Transverse colon (tissue), 4 donors: ENCODE measurements around the gene ATP5F1D. TPM values are rescaled to one million over a fixed set of nuclear protein-coding genes. Genes with fewer than 3 reads are reported as not detected.

Experiments used
- DNase-seq: peaks from one replicate; pipeline ENCODE4 v3.0.0-alpha.2; 2019
- H3K27ac ChIP-seq, 4 donors: fragments of 200-600 bp; sonication (generic); 2 replicates each; pipeline ENCODE4 v1.5.1; 2016 to 2018; ENCODE audit warnings: inconsistent platforms in 4 of 4
- H3K27me3 ChIP-seq: fragments of 200-600 bp; sonication (generic); 2 replicates; pipeline ENCODE4 v1.5.1; 2017; ENCODE audit warnings: inconsistent platforms
- H3K36me3 ChIP-seq, 4 donors: fragments of 200-600 bp; sonication (generic); 2 replicates each; pipeline ENCODE4 v1.5.1; 2017 to 2019; ENCODE audit warnings: inconsistent platforms in 4 of 4
- H3K4me1 ChIP-seq, 4 donors: fragments of 200-600 bp; sonication (generic); 2 replicates each; pipeline ENCODE4 v1.5.1; 2017 to 2020; ENCODE audit warnings: inconsistent platforms in 4 of 4
- H3K4me3 ChIP-seq, 4 donors: fragments of 200-600 bp; sonication (generic); 1 replicate in 1 of 4; 2 replicates in 3 of 4; pipeline versions ENCODE4 v1.5.1 to v1.6.1; 2017 to 2019; ENCODE audit warnings: inconsistent platforms in 4 of 4
- H3K9me3 ChIP-seq, 2 donors: fragments of 200-600 bp; sonication (generic); 2 replicates each; pipeline ENCODE4 v1.5.1; 2017 to 2019; ENCODE audit warnings: inconsistent platforms in 2 of 2
- EP300 ChIP-seq: sonication (generic); formaldehyde crosslinking; IDR thresholded peaks from one replicate; pipeline ENCODE4 v1.6.1; 2017; ENCODE audit warnings: antibody characterized with exemption, low read depth
- POLR2A ChIP-seq: fragments of 450-650 bp; IDR thresholded peaks from one replicate; pipeline ENCODE4 v1.6.1; 2016; ENCODE audit warnings: antibody characterized with exemption, mild to moderate bottlenecking, moderate library complexity
- POLR2AphosphoS5 ChIP-seq, 3 donors: sonication (generic); formaldehyde crosslinking; IDR thresholded peaks; one replicate each; pipeline ENCODE4 v1.6.1; 2016; ENCODE audit warnings: antibody characterized with exemption in 3 of 3
- WGBS, 2 donors: methylation state at CpG; one replicate each; pipeline ENCODE4 v1.1.5; 2018; ENCODE audit warnings: low coverage in 1 of 2; 5-methylcytosine and 5-hydroxymethylcytosine counted together
- in situ Hi-C, 4 donors: fragments of 200-750 bp; cut with MboI; loops; one replicate each; pipeline versions ENCODE4 v1.15.0 to v1.15.1; 2017; ENCODE audit warnings: low sequenced_read_pairs in 3 of 4, low pct_ligation_motif_present in 1 of 4, low pct_unique_long_range_greater_than_20kb in 1 of 4
- intact Hi-C: fragments of 100-400 bp; cut with DNase I; formaldehyde crosslinking; loops from one replicate; pipeline ENCODE4 v1.15.1; 2023; ENCODE audit warnings: low total_unique reads
- total RNA-seq, 4 donors: library from RNA; depleted of rRNA; stranded (reverse); fragments of >200 nt; gene quantifications; one replicate each; pipeline ENCODE4 v1.1.0, GENCODE V29; 2016
- TF ChIP-seq, protein P1 (sequence below), 5 experiments: fragments of 200-600 bp in 3 of 5; fragments of 450-650 bp in 2 of 5; sonication (generic) in 3 of 5; IDR thresholded peaks; 1 replicate in 2 of 5; 2 replicates in 3 of 5; pipeline ENCODE4 v1.5.1; 2016 to 2017; ENCODE audit warnings: antibody characterized with exemption in 5 of 5, inconsistent platforms in 3 of 5, mild to moderate bottlenecking in 2 of 5, moderate library complexity in 1 of 5

Gene ATP5F1D
- total RNA-seq, 4 donors from 2014 or later: 157 to 650 (median 240) TPM

DNA sequence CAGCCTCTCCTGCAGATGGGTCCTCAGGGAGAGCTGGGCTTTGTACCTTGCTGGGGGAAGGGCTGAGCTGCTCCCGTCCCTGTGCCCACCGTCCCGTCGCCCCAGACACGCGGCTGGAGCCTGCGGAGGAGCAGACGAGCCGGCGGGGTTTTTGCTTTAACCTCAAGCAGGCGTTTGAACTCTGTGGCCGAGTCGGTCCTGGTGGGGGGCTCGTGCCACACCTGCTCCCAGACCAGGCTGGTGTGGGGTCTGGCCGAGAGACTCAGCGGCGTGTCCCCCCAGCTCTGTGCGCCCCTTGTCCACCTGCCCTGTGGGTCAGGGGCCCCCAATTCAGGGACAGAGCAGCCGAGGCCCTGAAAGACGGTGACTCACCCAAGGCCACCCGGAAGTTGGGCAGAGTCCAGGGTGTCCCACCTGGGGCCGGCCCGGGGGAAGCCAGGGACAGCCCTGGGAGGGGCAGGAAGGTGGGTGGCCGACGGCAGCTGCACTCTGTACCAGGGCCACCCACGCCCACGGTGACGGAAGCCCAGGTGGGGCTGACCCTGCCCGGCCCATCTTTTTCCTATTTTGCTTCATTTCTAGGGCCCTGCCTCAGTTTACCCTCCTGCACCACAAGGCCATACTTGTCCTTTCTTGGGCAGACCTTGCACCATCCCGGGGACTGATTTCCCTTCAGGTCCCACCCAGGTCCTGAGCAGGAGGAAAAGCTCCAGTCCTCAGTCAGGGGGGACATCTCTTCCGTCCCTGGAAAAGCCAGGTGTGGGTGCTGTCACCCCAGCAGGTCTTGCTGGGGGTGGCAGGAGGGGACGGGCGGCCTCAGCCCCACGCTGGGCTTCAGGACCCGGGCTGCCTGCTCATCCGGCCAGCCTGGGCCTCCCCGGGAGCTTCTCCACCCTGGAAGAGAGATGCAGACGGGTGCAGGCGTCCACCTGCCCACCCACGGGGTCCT is 49.4 kb downstream of the ATP5F1D start:
- 56 to 64% methylated on average over 3 to 36 of the region's 40 CpGs for WGBS, 2 donors
- H3K4me3 ChIP-seq: peak overlapping the region in 2 of 4 donors; percentile 3 to 15
- DNase-seq: peak; percentile 84
- H3K4me1 ChIP-seq: peaks cover 15 to 47% (median 42%) of the 10 kb centered on the region in 4 donors
- peak overlapping the region; percentile 30 to 82 (median 56) for H3K27ac ChIP-seq
- H3K27me3 ChIP-seq: peaks cover 74% of the 10 kb centered on the region
- no peaks in the 10 kb centered on the region for H3K36me3 ChIP-seq
- H3K9me3 ChIP-seq: no peaks in the 10 kb centered on the region
- TF ChIP-seq POLR2A: no peak
- TF ChIP-seq, protein P1, sequence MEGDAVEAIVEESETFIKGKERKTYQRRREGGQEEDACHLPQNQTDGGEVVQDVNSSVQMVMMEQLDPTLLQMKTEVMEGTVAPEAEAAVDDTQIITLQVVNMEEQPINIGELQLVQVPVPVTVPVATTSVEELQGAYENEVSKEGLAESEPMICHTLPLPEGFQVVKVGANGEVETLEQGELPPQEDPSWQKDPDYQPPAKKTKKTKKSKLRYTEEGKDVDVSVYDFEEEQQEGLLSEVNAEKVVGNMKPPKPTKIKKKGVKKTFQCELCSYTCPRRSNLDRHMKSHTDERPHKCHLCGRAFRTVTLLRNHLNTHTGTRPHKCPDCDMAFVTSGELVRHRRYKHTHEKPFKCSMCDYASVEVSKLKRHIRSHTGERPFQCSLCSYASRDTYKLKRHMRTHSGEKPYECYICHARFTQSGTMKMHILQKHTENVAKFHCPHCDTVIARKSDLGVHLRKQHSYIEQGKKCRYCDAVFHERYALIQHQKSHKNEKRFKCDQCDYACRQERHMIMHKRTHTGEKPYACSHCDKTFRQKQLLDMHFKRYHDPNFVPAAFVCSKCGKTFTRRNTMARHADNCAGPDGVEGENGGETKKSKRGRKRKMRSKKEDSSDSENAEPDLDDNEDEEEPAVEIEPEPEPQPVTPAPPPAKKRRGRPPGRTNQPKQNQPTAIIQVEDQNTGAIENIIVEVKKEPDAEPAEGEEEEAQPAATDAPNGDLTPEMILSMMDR (IDR thresholded peaks at IDR 0.05): no peak
- TF ChIP-seq POLR2AphosphoS5 (IDR thresholded peaks at IDR 0.05): peak in 2 of 3 donors; percentile 32 to 59
- peak; percentile 28 for TF ChIP-seq EP300
- intact Hi-C loops: loop anchor here (10.0 kb wide), 1 partner anchor 154 kb away; no protein-coding TSS in a partner anchor
- in situ Hi-C loops: loop anchor here in 2 of 4 donors (25.0 kb wide), 1 partner anchor 96 kb away; the partner anchor contains the start of gene NDUFS7 (in 2 of the 2)

DNA sequence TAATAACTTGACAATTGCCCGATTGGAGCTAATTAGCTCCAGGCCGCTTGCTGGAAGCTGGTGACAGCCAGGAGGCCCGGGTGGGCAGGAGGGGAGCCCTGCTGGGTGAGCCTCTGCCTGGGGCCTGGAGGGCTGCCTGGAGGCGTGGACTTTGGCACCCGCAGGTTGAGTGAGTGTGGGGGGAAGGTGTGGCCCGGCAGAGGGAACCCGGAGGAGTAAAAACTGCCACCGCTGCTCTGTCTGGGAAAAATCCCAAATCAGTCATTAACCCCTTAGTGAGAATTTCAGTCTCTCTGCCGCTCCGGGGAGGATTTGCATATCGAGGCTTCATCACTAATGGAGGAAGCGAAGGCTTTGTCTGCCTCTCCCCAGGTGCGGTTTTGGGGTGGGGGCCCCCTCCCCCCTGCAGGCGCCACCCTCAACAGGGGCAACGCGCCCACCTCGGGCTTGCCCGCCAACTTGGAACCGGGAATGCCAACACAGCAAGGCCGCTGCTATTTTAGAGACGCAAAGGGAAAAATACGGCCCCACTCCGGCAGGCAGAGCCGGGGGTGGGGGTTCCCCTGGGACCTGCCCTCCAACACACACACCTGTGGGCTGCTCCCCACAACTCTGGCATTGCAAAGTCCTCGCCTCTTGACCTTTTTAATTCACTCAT is 50.3 kb downstream of the ATP5F1D start:
- Histone ChIP-seq H3K27me3 (peaks cover 67% of the 10 kb centered on the region), H3K9me3 (no peaks in the 10 kb centered on the region), H3K4me1 (peaks cover 14 to 41% (median 38%) of the 10 kb centered on the region in 4 donors), H3K36me3 (no peaks in the 10 kb centered on the region), H3K27ac (peak overlapping the region; percentile 30 to 82 (median 54)), H3K4me3 (peak overlapping the region in 2 of 4 donors; percentile 3 to 15)
- no peak for TF ChIP-seq EP300
- TF ChIP-seq, protein P1 (IDR thresholded peaks at IDR 0.05): no peak
- no peak for TF ChIP-seq POLR2A
- no peak for TF ChIP-seq POLR2AphosphoS5 (IDR thresholded peaks at IDR 0.05)
- in situ Hi-C loops (loop anchor here in 2 of 4 donors (25.0 kb wide), 1 partner anchor 95 kb away; the partner anchor contains the start of gene NDUFS7 (in 2 of the 2)), intact Hi-C loops (loop anchor here (10.0 kb wide), 1 partner anchor 153 kb away; no protein-coding TSS in a partner anchor)
- 32 to 60% methylated on average over 1 to 25 of the region's 25 CpGs for WGBS, 2 donors
- DNase-seq: peak; percentile 61

DNA sequence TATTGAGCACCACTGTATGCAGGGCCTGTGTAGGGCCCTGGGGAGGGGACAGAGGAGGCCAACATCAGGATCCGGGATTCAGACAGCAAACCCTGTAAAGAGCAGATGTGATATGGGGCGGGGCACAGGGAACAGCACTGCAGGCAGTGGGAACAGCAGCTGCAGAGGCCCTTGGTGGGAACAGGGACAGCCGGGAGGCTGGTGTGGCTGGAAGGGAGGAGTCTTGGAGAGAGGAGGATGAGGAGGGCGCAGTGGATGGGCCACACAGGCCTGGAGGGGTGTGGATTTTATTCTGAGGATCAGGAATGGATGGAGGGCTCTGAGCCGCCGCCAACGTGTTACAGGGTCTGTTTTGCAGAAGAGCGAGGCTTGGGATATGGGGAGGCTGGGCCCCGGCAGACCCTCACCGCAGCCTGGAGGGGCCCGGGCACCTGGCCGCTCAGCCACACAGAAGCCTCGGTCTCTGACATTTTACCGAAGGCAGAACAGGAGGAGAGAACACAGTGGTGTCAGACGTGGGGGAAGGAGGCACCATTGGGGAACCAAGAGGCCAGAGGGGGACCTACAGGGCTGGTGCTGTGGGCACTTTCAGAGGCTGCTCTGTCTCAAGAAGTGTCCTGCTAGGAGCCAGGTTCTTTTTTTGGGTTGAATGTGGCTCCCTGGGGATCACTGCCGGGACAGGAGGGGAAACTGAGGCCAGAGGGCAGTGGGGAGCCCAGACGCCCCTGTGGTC is 51.0 kb downstream of the ATP5F1D start:
- 45 to 80% methylated on average over 4 to 17 of the region's 17 CpGs for WGBS, 2 donors
- Histone ChIP-seq H3K27me3 (peaks cover 60% of the 10 kb centered on the region), H3K36me3 (no peaks in the 10 kb centered on the region), H3K4me3 (no peak overlapping the region), H3K27ac (peak overlapping the region in 3 of 4 donors; percentile 30 to 82 (median 44)), H3K9me3 (no peaks in the 10 kb centered on the region), H3K4me1 (peaks cover 11 to 36% (median 32%) of the 10 kb centered on the region in 4 donors)
- no peak for DNase-seq
- in situ Hi-C loops: loop anchor here in 2 of 4 donors (25.0 kb wide), 1 partner anchor 95 kb away; the partner anchor contains the start of gene NDUFS7 (in 2 of the 2)
- no peak for TF ChIP-seq POLR2AphosphoS5 (IDR thresholded peaks at IDR 0.05)
- TF ChIP-seq, protein P1 (IDR thresholded peaks at IDR 0.05): no peak
- TF ChIP-seq POLR2A: no peak
- no peak for TF ChIP-seq EP300
- intact Hi-C loops: loop anchor here (10.0 kb wide), 1 partner anchor 152 kb away; no protein-coding TSS in a partner anchor
